K562 (cell line): ENCODE measurements around the gene REEP6.

Experiments
- KDM1A ChIP-seq, 2 experiments: fragments of 450-650 bp; IDR thresholded peaks; 2 replicates each; pipeline ENCODE4 v1.6.1; 2016; ENCODE audit warnings: mild to moderate bottlenecking in 2 of 2
- POLR2AphosphoS5 ChIP-seq: IDR thresholded peaks from 2 replicates; pipeline ENCODE4 v1.6.1; 2011; ENCODE audit warnings: mild to moderate bottlenecking, low read depth, low read length, moderate library complexity; ENCODE audit not compliant: control insufficient read depth, insufficient read depth
- TAF1 ChIP-seq: IDR thresholded peaks from 2 replicates; pipeline ENCODE4 v1.6.1; 2011; ENCODE audit warnings: mild to moderate bottlenecking, low read length, moderate library complexity; ENCODE audit not compliant: insufficient read depth, control insufficient read depth, severe bottlenecking; ENCODE audit errors: extremely low read depth
- TEAD2 ChIP-seq: fragments of 450-650 bp; IDR thresholded peaks from 2 replicates; pipeline ENCODE4 v1.6.1; 2016; ENCODE audit warnings: missing genetic modification characterization, control low read depth, missing compliant biosample characterization
- ZBTB1 ChIP-seq: sonication (generic); formaldehyde crosslinking; IDR thresholded peaks from 2 replicates; pipeline ENCODE4 v1.8.1; 2023; ENCODE audit warnings: missing genetic modification reagents, low read depth, mild to moderate bottlenecking, borderline replicate concordance
- ZKSCAN3 ChIP-seq: fragments of 250-450 bp; sonication (Bioruptor Pico); IDR thresholded peaks from 2 replicates; pipeline ENCODE4 v1.4.0; 2020
- ZNF785 ChIP-seq: fragments of 250-450 bp; sonication (Bioruptor Pico); IDR thresholded peaks from 2 replicates; pipeline ENCODE4 v1.4.0; 2020; ENCODE audit warnings: mild to moderate bottlenecking

GRCh38 chr19:1481224-1481892 lies 9.6 kb upstream of the REEP6 start:
- no peak for TF ChIP-seq ZNF785 (CRISPR knock-in tag)
- TF ChIP-seq ZBTB1 (CRISPR knock-in tag) = no peak
- TF ChIP-seq ZKSCAN3 (CRISPR knock-in tag) = no peak
- TF ChIP-seq TAF1 = no peak
- TF ChIP-seq POLR2AphosphoS5 = no peak
- TF ChIP-seq TEAD2 (tag) = no peak
- TF ChIP-seq KDM1A (IDR thresholded peaks at IDR 0.05) = no peak
